CD4-positive, alpha-beta T cell treated with Interleukin-17A for 4 hours (primary cell): ENCODE measurements around the gene RDH16.
"Not testable (repeated sequence)": the region's sequence is repeated elsewhere in the genome, so short reads cannot be mapped to it uniquely, and the experiment has no call there.

Experiments
- DNase-seq: peaks from one replicate; pipeline ENCODE4 v3.0.0-alpha.2; 2020; ENCODE audit warnings: mixed read lengths

The RDH16 gene

GRCh38 chr12:56916296-56916995 is 41.0 kb downstream of the RDH16 start:
- DNase-seq, result no peak

DNA sequence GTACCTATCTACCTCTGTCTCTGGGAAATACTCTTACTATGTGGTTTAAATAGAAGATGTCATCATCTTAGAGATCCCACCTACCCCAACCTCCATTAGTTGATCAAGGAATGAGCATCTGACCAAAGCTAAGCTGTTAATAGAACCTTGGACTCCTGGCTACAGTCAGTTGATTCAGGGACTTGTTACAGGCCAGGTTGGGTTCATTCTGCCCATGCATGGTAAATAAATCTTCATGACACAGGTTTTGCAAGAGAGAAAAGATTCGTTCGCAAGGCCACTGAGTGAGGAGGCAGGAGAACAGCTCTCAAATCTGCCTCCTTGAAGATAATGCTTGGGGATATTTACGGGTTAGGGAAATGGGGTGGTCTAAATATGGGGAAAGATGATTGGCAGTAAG is 42.7 kb downstream of the RDH16 start:
- no peak for DNase-seq

- DNase-seq, result no peak
Observed at GRCh38 chr12:56914256-56914655, 43.2 kb downstream of the RDH16 start.

GRCh38 chr12:56909403-56909802 is 48.0 kb downstream of the RDH16 start:
- DNase-seq, result not testable (repeated sequence)

GRCh38 chr12:56908136-56908535 is 49.3 kb downstream of the RDH16 start:
- no peak for DNase-seq

DNA sequence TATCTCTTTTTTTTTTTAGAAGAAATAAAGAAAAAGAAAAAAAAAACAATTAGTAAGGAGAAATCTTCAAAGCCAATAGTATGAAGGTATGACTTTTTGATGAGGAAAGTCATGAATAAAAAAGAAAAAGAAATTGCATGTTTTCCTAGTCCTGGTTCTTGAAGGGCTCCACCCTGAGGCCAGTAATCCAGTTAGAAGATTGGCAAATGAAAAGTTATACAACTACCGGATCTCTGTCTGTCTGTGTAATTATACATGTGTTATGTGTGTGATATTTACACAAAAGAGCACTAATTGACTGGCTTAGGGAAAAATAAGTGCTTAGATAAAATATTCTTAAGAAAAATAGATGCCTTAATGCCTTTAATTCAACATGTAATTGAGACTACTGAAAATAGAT is 51.6 kb downstream of the RDH16 start:
- no peak for DNase-seq

DNA sequence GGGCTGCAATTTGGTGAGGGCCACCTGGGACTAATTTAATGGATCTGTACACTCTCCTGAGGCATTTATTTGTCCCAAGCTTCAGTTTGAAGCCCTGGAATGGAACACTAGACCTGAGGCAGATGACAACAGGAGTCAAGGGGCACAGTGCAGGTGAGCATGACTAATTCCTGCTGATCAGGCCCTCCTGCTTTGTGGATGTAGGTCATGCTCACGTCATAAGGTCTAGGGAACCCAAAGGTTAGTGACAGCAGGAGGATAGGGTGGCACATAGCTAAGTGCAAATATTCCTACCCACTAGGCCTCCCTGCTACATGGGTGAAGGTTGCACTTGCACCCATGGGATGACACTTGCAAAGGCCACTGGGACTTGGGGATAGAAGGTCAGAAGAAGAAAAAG is 54.0 kb downstream of the RDH16 start:
- no peak for DNase-seq
